SK-N-SH treated with all-trans-retinoic acid at 6 μM for 48 hours (cell line): ENCODE measurements around the gene CHEK1.
A peak's percentile ranks its signal among the peaks of the same experiment; 100 is the strongest.

Source experiments
- ATAC-seq: fragments of 200-7000 bp; cut with Tn5 transposase; 3 replicates; pipeline ENCODE4 v1.9.1; 2020; ENCODE audit warnings: mild to moderate bottlenecking, moderate library complexity
- ARNTL ChIP-seq: fragments of 450-650 bp; formaldehyde crosslinking; IDR thresholded peaks from 2 replicates; pipeline ENCODE4 v1.5.0; 2020; ENCODE audit warnings: low read depth, mild to moderate bottlenecking, moderate library complexity, borderline replicate concordance
- BACH2 ChIP-seq: fragments of 250-450 bp; sonication (Bioruptor Pico); IDR thresholded peaks from 2 replicates; pipeline ENCODE4 v1.9.0; 2021; ENCODE audit warnings: mild to moderate bottlenecking, borderline replicate concordance
- CSRNP3 ChIP-seq: fragments of 250-450 bp; sonication (Bioruptor Pico); IDR thresholded peaks from 2 replicates; pipeline ENCODE4 v1.5.1; 2021; ENCODE audit warnings: mild to moderate bottlenecking, moderate library complexity
- ESRRG ChIP-seq: fragments of 250-450 bp; sonication (Bioruptor Pico); IDR thresholded peaks from 2 replicates; pipeline ENCODE4 v1.6.1; 2021; ENCODE audit warnings: mild to moderate bottlenecking
- GLIS3 ChIP-seq: fragments of 250-450 bp; sonication (Bioruptor Pico); IDR thresholded peaks from 2 replicates; pipeline ENCODE4 v1.5.0; 2020; ENCODE audit warnings: mild to moderate bottlenecking, moderate library complexity
- ISL1 ChIP-seq: fragments of 250-450 bp; sonication (Bioruptor Pico); IDR thresholded peaks from 2 replicates; pipeline ENCODE4 v2.1.2; 2022; ENCODE audit warnings: mild to moderate bottlenecking, moderate library complexity
- OSR1 ChIP-seq: fragments of 250-450 bp; sonication (Bioruptor Pico); IDR thresholded peaks from 2 replicates; pipeline ENCODE4 v1.8.0; 2022; ENCODE audit warnings: moderate library complexity, mild to moderate bottlenecking, inconsistent platforms
- POU6F1 ChIP-seq: fragments of 250-450 bp; sonication (Bioruptor Pico); IDR thresholded peaks from 2 replicates; pipeline ENCODE4 v1.8.0; 2021; ENCODE audit warnings: low read depth, mild to moderate bottlenecking, moderate library complexity, borderline replicate concordance
- PPARA ChIP-seq: fragments of 250-450 bp; sonication (Bioruptor Pico); IDR thresholded peaks from 2 replicates; pipeline ENCODE4 v1.5.0; 2020; ENCODE audit warnings: mild to moderate bottlenecking, borderline replicate concordance
- RARB ChIP-seq: fragments of 250-450 bp; sonication (Bioruptor Pico); IDR thresholded peaks from 2 replicates; pipeline ENCODE4 v1.8.0; 2021; ENCODE audit warnings: mild to moderate bottlenecking, moderate library complexity
- SNAI2 ChIP-seq: fragments of 250-450 bp; sonication (Bioruptor Pico); IDR thresholded peaks from 2 replicates; pipeline ENCODE4 v1.5.0; 2020; ENCODE audit warnings: mild to moderate bottlenecking, moderate library complexity
- TCF4 ChIP-seq: fragments of 250-450 bp; sonication (Bioruptor Pico); IDR thresholded peaks from 2 replicates; pipeline ENCODE4 v1.8.0; 2021; ENCODE audit warnings: mild to moderate bottlenecking, moderate library complexity, borderline replicate concordance
- TOX ChIP-seq: fragments of 250-450 bp; sonication (Bioruptor Pico); IDR thresholded peaks from 2 replicates; pipeline ENCODE4 v1.8.0; 2021; ENCODE audit warnings: mild to moderate bottlenecking, moderate library complexity, borderline replicate concordance
- TSHZ2 ChIP-seq: fragments of 250-450 bp; sonication (Bioruptor Pico); IDR thresholded peaks from 2 replicates; pipeline ENCODE4 v1.5.0; 2020; ENCODE audit warnings: mild to moderate bottlenecking, moderate library complexity
- ZNF8 ChIP-seq: fragments of 450-650 bp; formaldehyde crosslinking; IDR thresholded peaks from 2 replicates; pipeline ENCODE4 v1.5.0; 2020; ENCODE audit warnings: mild to moderate bottlenecking, moderate library complexity

The CHEK1 gene

GRCh38 chr11:125720781-125721180 is 95.8 kb downstream of the CHEK1 start (continued):
- no peak for TF ChIP-seq TSHZ2

- TF ChIP-seq ESRRG (CRISPR knock-in tag): no peak
- no peak for TF ChIP-seq ZNF8 (CRISPR knock-in tag)
- no peak for TF ChIP-seq TCF4 (CRISPR knock-in tag)
- no peak for TF ChIP-seq GLIS3 (CRISPR knock-in tag)
- TF ChIP-seq ISL1: no peak
- TF ChIP-seq CSRNP3 (CRISPR knock-in tag): no peak
- TF ChIP-seq SNAI2: no peak
- no peak for TF ChIP-seq PPARA
- no peak for TF ChIP-seq ARNTL (CRISPR knock-in tag)
- TF ChIP-seq RARB (CRISPR knock-in tag): no peak
- TF ChIP-seq OSR1 (CRISPR knock-in tag): no peak
- TF ChIP-seq TSHZ2: no peak
- no peak for TF ChIP-seq POU6F1 (CRISPR knock-in tag)
- no peak for TF ChIP-seq TOX
- TF ChIP-seq BACH2: no peak
- peak; percentile 83 for ATAC-seq
These were observed 99.2 kb downstream of the CHEK1 start for GRCh38 chr11:125724125-125724524.
